Tibial nerve (tissue), 3 donors: ENCODE results near the gene CASP1.

Experiments
- CTCF ChIP-seq, 5 experiments: fragments of 200-600 bp in 3 of 5; fragments of 450-650 bp in 2 of 5; sonication (generic) in 3 of 5; IDR thresholded peaks; one replicate each; pipeline ENCODE4 v1.5.1; 2016 to 2019; ENCODE audit warnings: antibody characterized with exemption in 5 of 5, mild to moderate bottlenecking in 3 of 5, moderate library complexity in 2 of 5
- POLR2A ChIP-seq, 2 donors: fragments of 450-650 bp; IDR thresholded peaks; one replicate each; pipeline ENCODE4 v1.6.1; 2017; ENCODE audit warnings: antibody characterized with exemption in 2 of 2, mild to moderate bottlenecking in 2 of 2, moderate library complexity in 2 of 2

- TF ChIP-seq CTCF (IDR thresholded peaks at IDR 0.05) (no peak), POLR2A (IDR thresholded peaks at IDR 0.05) (no peak)
Measured at GRCh38 chr11:104995001-104995408, 39.9 kb downstream of the CASP1 start.
